Uterus (tissue), 4 donors: ENCODE results near the gene BMAL2. TPM values are rescaled to one million over a fixed set of nuclear protein-coding genes. Genes with fewer than 3 reads are reported as not detected.

Experiments used
- DNase-seq, 2 donors: peaks; one replicate each; pipeline ENCODE4 v3.0.0-alpha.2; 2019 to 2020
- H3K27ac ChIP-seq, 2 donors: fragments of 200-600 bp; sonication (generic); 1 replicate in 1 of 2; 2 replicates in 1 of 2; pipeline ENCODE4 v1.5.1; 2016 to 2018
- H3K27me3 ChIP-seq, 2 donors: fragments of 200-600 bp; sonication (generic); one replicate each; pipeline ENCODE4 v1.5.1; 2018 to 2019; ENCODE audit warnings: control low read depth in 1 of 2
- H3K36me3 ChIP-seq, 2 donors: fragments of 200-600 bp; sonication (generic); one replicate each; pipeline ENCODE4 v1.5.1; 2019; ENCODE audit warnings: control low read depth in 1 of 2
- H3K4me1 ChIP-seq, 2 donors: fragments of 200-600 bp; sonication (generic); one replicate each; pipeline ENCODE4 v1.5.1; 2018 to 2019; ENCODE audit warnings: control low read depth in 1 of 2
- H3K4me3 ChIP-seq, 2 donors: fragments of 200-600 bp; sonication (generic); 1 replicate in 1 of 2; 2 replicates in 1 of 2; pipeline ENCODE4 v1.5.1; 2018 to 2019; ENCODE audit warnings: mild to moderate bottlenecking in 1 of 2
- H3K9me3 ChIP-seq, 2 donors: fragments of 200-600 bp; sonication (generic); one replicate each; pipeline ENCODE4 v1.5.1; 2019; ENCODE audit warnings: control low read depth in 1 of 2
- CTCF ChIP-seq, 4 experiments: fragments of 200-600 bp in 2 of 4; fragments of 450-650 bp in 2 of 4; sonication (generic) in 2 of 4; IDR thresholded peaks; one replicate each; pipeline ENCODE4 v1.5.1; 2016 to 2019; ENCODE audit warnings: antibody characterized with exemption in 4 of 4, mild to moderate bottlenecking in 2 of 4, moderate library complexity in 1 of 4
- POLR2A ChIP-seq, 2 donors: fragments of 450-650 bp; IDR thresholded peaks; one replicate each; pipeline ENCODE4 v1.6.1; 2016; ENCODE audit warnings: antibody characterized with exemption in 2 of 2, mild to moderate bottlenecking in 1 of 2, moderate library complexity in 1 of 2
- intact Hi-C: fragments of 100-400 bp; cut with DNase I; formaldehyde crosslinking; loops from one replicate; pipeline ENCODE4 v1.15.1; 2023; ENCODE audit warnings: low total_unique reads
- total RNA-seq, 4 donors: library from RNA; depleted of rRNA in 3 of 4; stranded (reverse); fragments of >200 nt in 3 of 4; gene quantifications; one replicate each; pipeline versions ENCODE4 v1.1.0 to v1.2.4, GENCODE V29; 2014 to 2023
- donor health status: DM: yes; HTN: yes; CAD: no.

The BMAL2 gene
- total RNA-seq, 4 donors from 2014 or later: under 0.01 to 6.3 (median 1.5) TPM

- Histone ChIP-seq H3K4me3 (no peak overlapping the region), H3K9me3 (no peaks in the 10 kb centered on the region), H3K27ac (no peak overlapping the region), H3K4me1 (peaks cover 0 to 8% of the 10 kb centered on the region in 2 donors), H3K36me3 (no peaks in the 10 kb centered on the region), H3K27me3 (no peaks in the 10 kb centered on the region)
- DNase-seq: no peak
- no peak for TF ChIP-seq POLR2A (IDR thresholded peaks at IDR 0.05)
- TF ChIP-seq CTCF (IDR thresholded peaks at IDR 0.05): no peak
- intact Hi-C loops: no loop called here
Observed at GRCh38 chr12:27289414-27289813, 43.2 kb upstream of the BMAL2 start.

- DNase-seq: no peak
- Histone ChIP-seq H3K9me3 (no peaks in the 10 kb centered on the region), H3K36me3 (no peaks in the 10 kb centered on the region), H3K27ac (peak overlapping the region in 1 of 2 donors; percentile 48), H3K4me1 (peaks cover 0 to 8% of the 10 kb centered on the region in 2 donors), H3K27me3 (no peaks in the 10 kb centered on the region), H3K4me3 (no peak overlapping the region)
- intact Hi-C loops: no loop called here
- TF ChIP-seq POLR2A (IDR thresholded peaks at IDR 0.05): no peak
Observed at GRCh38 chr12:27290501-27291168, 42.0 kb upstream of the BMAL2 start.

GRCh38 chr12:27291862-27292261, 40.8 kb upstream of the BMAL2 start:
- no peaks in the 10 kb centered on the region for H3K27me3 ChIP-seq
- intact Hi-C loops: no loop called here
- H3K9me3 ChIP-seq: no peaks in the 10 kb centered on the region
- no peak for TF ChIP-seq POLR2A (IDR thresholded peaks at IDR 0.05)
- TF ChIP-seq CTCF (IDR thresholded peaks at IDR 0.05): no peak
- H3K36me3 ChIP-seq: no peaks in the 10 kb centered on the region
- H3K4me3 ChIP-seq: no peak overlapping the region
- H3K4me1 ChIP-seq: peaks cover 0 to 8% of the 10 kb centered on the region in 2 donors
- DNase-seq: no peak
- H3K27ac ChIP-seq: peak overlapping the region in 1 of 2 donors; percentile 48

- no peak for TF ChIP-seq POLR2A (IDR thresholded peaks at IDR 0.05)
- no peak for TF ChIP-seq CTCF (IDR thresholded peaks at IDR 0.05)
- intact Hi-C loops: no loop called here
- Histone ChIP-seq H3K27ac (peak overlapping the region in 1 of 2 donors; percentile 48), H3K27me3 (no peaks in the 10 kb centered on the region), H3K9me3 (no peaks in the 10 kb centered on the region), H3K4me1 (peaks cover 0 to 8% of the 10 kb centered on the region in 2 donors), H3K4me3 (no peak overlapping the region), H3K36me3 (no peaks in the 10 kb centered on the region)
- DNase-seq: no peak
Observed at GRCh38 chr12:27292718-27293117, 39.9 kb upstream of the BMAL2 start.

GRCh38 chr12:27293463-27293862, 39.2 kb upstream of the BMAL2 start:
- no peaks in the 10 kb centered on the region for H3K36me3 ChIP-seq
- peaks cover 0 to 8% of the 10 kb centered on the region in 2 donors for H3K4me1 ChIP-seq
- H3K4me3 ChIP-seq: no peak overlapping the region
- H3K9me3 ChIP-seq: no peaks in the 10 kb centered on the region
- no peaks in the 10 kb centered on the region for H3K27me3 ChIP-seq
- DNase-seq: no peak
- intact Hi-C loops: no loop called here
- peak overlapping the region in 1 of 2 donors; percentile 48 for H3K27ac ChIP-seq
- TF ChIP-seq POLR2A (IDR thresholded peaks at IDR 0.05) (no peak), CTCF (IDR thresholded peaks at IDR 0.05) (no peak)
